Osteocyte (in vitro differentiated cells): ENCODE results near the gene CYP1A1. TPM values are rescaled to one million over a fixed set of nuclear protein-coding genes. Genes with fewer than 3 reads are reported as not detected.
"Not testable (repeated sequence)": the region's sequence is repeated elsewhere in the genome, so short reads cannot be mapped to it uniquely, and the experiment has no call there.

ENCODE experiments used
- DNase-seq: peaks from one replicate; pipeline ENCODE4 v3.0.0; 2021; ENCODE audit warnings: mixed read lengths; ENCODE audit not compliant: unreplicated experiment; ENCODE audit errors: extremely low spot score
- H3K27ac Mint-ChIP-seq: one replicate; pipeline ENCODE4 v1.8.0; 2021; ENCODE audit warnings: mild to moderate bottlenecking, mixed read lengths; ENCODE audit not compliant: unreplicated experiment
- H3K27me3 Mint-ChIP-seq: one replicate; pipeline ENCODE4 v1.8.0; 2021; ENCODE audit warnings: mixed read lengths; ENCODE audit not compliant: unreplicated experiment
- H3K36me3 Mint-ChIP-seq: one replicate; pipeline ENCODE4 v1.8.0; 2021; ENCODE audit warnings: mixed read lengths; ENCODE audit not compliant: unreplicated experiment
- H3K4me1 Mint-ChIP-seq: one replicate; pipeline ENCODE4 v1.8.0; 2021; ENCODE audit warnings: mixed read lengths; ENCODE audit not compliant: unreplicated experiment
- H3K4me3 Mint-ChIP-seq: one replicate; pipeline ENCODE4 v1.8.0; 2021; ENCODE audit warnings: mild to moderate bottlenecking, moderate library complexity, mixed read lengths; ENCODE audit not compliant: unreplicated experiment
- H3K9me3 Mint-ChIP-seq: one replicate; pipeline ENCODE4 v1.8.0; 2021; ENCODE audit warnings: mixed read lengths; ENCODE audit not compliant: unreplicated experiment
- CTCF ChIP-seq: fragments of 200-600 bp; sonication (generic); IDR thresholded peaks from 2 replicates; pipeline ENCODE4 v1.5.0; 2021; ENCODE audit warnings: antibody characterized with exemption, mild to moderate bottlenecking, moderate library complexity
- total RNA-seq: library from RNA; stranded (reverse); gene quantifications from 2 replicates; pipeline ENCODE4 v1.2.1, GENCODE V29; 2021

The CYP1A1 gene
- total RNA-seq, 1 donor from 2014 or later, result 0.24 TPM

- no peak for TF ChIP-seq CTCF
- Mint-ChIP-seq H3K9me3 (no peaks in the 10 kb centered on the region), H3K27ac (no peak overlapping the region), H3K27me3 (peaks cover 29% of the 10 kb centered on the region), H3K36me3 (no peaks in the 10 kb centered on the region), H3K4me3 (no peak overlapping the region), H3K4me1 (peaks cover 14% of the 10 kb centered on the region)
- DNase-seq, result no peak
Observed at GRCh38 chr15:74730619-74731316, 5.4 kb upstream of the CYP1A1 start.

DNA sequence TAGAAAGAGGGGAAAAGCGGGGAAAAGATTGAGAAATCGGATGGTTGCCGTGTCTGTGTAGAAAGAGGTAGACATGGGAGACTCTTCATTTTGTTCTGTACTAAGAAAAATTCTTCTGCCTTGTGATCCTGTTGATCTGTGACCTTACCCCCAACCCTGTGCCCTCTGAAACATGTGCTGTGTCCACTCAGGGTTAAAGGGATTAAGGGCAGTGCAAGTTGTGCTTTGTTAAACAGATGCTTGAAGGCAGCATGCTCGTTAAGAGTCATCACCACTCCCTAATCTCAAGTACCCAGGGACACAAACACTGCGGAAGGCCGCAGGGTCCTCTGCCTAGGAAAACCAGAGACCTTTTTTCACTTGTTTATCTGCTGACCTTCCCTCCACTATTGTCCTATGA lies 4.0 kb upstream of the CYP1A1 start:
- Mint-ChIP-seq H3K4me1 (peaks cover 18% of the 10 kb centered on the region), H3K27me3 (peaks cover 17% of the 10 kb centered on the region)
- H3K4me3 Mint-ChIP-seq, H3K9me3 Mint-ChIP-seq, H3K36me3 Mint-ChIP-seq, DNase-seq, H3K27ac Mint-ChIP-seq: not testable (repeated sequence)

DNA sequence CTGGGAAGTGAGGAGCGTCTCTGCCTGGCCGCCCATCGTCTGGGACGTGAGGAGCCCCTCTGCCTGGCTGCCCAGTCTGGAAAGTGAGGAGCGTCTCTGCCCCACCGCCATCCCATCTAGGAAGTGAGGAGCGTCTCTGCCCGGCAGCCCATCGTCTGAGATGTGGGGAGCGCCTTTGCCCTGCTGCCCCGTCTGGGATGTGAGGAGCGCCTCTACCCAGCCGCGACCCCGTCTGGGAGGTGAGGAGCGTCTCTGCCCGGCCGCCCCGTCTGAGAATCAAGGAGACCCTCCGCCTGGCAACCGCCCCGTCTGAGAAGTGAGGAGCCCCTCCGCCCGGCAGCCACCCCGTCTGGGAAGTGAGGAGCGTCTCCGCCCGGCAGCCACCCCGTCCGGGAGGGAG lies 3.4 kb upstream of the CYP1A1 start:
- not testable (repeated sequence) for H3K4me3 Mint-ChIP-seq, H3K9me3 Mint-ChIP-seq, H3K27me3 Mint-ChIP-seq, DNase-seq, H3K36me3 Mint-ChIP-seq, H3K27ac Mint-ChIP-seq
- peaks cover 18% of the 10 kb centered on the region for H3K4me1 Mint-ChIP-seq

- DNase-seq, result no peak
- Mint-ChIP-seq H3K4me1 (peaks cover 18% of the 10 kb centered on the region), H3K27ac (no peak overlapping the region), H3K27me3 (peaks cover 5% of the 10 kb centered on the region), H3K36me3 (no peaks in the 10 kb centered on the region), H3K4me3 (no peak overlapping the region), H3K9me3 (no peaks in the 10 kb centered on the region)
- no peak for TF ChIP-seq CTCF
Observed at GRCh38 chr15:74727727-74728126, 2.4 kb upstream of the CYP1A1 start.

GRCh38 chr15:74726774-74727164 lies 1.4 kb upstream of the CYP1A1 start:
- TF ChIP-seq CTCF, result no peak
- Mint-ChIP-seq H3K27me3 (no peaks in the 10 kb centered on the region), H3K36me3 (no peaks in the 10 kb centered on the region), H3K4me1 (peaks cover 18% of the 10 kb centered on the region), H3K9me3 (no peaks in the 10 kb centered on the region), H3K27ac (no peak overlapping the region), H3K4me3 (peak overlapping the region; percentile 52)
- DNase-seq, result no peak

DNA sequence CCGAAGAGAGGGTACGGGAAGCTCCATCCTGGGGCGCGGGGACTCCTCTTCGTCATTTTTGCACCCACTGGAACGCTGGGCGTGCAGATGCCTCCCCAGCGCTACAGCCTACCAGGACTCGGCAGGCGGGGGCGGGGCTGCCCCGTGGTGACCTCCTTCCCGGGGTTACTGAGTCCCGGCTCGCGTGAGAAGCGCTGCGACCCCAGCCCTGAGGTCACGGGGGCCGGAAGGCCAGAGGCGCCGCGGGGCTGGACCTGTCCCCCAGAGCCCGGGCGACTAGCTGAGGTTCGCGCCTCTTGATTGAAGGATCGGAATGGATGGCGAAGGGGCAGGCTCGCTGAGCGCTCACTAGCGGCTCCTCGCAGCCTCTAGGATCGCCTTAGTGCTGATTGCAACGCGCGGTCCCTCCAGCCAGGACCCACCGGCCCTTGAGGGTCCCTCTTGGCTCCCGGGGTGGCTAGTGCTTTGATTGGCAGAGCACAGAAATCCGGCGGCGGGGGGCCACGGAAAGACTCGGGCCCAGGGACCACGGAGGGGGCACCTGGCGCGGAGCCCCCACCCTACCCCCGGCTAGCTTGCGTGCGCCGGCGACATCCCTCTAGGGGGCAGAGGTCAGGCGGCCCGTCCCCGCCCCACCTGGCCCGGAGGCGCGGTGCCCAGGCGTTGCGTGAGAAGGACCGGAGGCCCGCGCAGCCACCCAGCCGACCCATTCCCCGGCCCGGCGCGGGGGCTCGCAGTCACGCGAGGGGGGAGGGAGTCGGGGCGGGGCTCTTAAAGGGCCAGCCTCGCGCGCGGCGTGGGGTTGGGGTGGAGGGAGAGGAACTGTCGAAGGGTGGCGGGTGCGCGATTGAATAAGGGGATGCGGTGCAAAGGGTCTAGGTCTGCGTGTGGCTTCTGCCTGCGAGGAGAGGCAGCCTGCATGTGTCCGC lies 781 bp upstream of the CYP1A1 start:
- H3K27me3 Mint-ChIP-seq, result no peaks in the 10 kb centered on the region
- no peak for DNase-seq

More for the DNA sequence above, 781 bp upstream of the CYP1A1 start:
- peaks cover 18% of the 10 kb centered on the region for H3K4me1 Mint-ChIP-seq
- peak overlapping the region; percentile 59 for H3K4me3 Mint-ChIP-seq
- H3K9me3 Mint-ChIP-seq, result no peaks in the 10 kb centered on the region
- TF ChIP-seq CTCF, result no peak
- H3K27ac Mint-ChIP-seq, result no peak overlapping the region
- no peaks in the 10 kb centered on the region for H3K36me3 Mint-ChIP-seq
